ENCODE results near the gene ABCB6.
"Not testable (repeated sequence)": the region's sequence is repeated elsewhere in the genome, so short reads cannot be mapped to it uniquely, and the experiment has no call there.

The ABCB6 gene

DNA sequence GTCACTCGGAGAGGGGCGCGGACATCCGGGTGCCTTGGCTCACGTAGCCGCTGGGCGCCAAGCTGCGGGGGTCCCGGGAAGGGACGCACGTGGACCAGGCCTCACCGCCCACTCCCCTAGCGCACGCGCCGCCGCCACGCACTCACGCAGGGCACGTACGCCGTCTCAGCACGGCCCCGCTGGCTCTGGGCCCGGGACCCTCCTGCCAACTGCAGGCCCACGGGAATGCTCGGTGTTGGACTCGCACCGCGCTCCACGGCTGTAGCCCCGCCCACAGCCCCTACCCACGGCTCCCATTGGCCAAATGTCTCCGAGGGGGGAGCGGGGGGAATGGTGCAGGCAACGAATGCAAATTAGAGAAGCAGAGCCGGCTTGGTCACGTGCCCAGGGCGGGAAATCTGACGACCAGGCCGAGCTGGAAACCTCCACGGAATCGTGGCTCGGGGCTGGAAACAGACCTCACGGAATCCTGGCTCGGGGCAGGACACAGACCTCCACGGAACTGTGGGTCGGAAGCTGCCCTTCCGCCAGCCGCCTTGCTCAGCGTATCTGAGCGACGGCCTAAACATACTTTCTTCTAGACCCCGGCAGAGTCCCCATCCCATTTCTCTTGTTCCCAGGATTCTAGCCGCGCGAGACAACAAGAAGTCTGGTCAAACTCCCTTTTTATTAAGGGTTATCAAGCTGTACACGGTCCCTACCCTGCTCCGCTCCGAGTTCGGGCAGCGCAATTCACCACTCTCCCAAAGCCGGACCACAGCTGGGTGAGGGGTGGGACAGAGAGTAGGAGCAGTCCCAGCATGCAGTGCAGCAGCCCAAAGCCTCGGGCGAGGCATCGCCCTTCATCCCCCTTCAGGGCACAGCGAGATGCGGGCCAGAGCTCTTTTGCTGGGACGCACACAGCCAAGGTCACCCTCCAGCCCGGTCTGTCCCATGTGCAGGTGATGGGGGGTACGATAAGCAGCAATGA lies at the start of gene ABCB6:
ABCB6 (minus strand) TSS at position 227 of the 970 bp plus-strand sequence. CDS start 285 bp downstream, outside the sequence.
- peak; percentile 99 for DNase-seq (ENCODE audit: low spot score)
- Histone ChIP-seq H3K4me3 (peak within 1 kb of the TSS; percentile 78), H3K27ac (peak within 1 kb of the TSS; percentile 91 to 97)
- TF ChIP-seq, protein P1, sequence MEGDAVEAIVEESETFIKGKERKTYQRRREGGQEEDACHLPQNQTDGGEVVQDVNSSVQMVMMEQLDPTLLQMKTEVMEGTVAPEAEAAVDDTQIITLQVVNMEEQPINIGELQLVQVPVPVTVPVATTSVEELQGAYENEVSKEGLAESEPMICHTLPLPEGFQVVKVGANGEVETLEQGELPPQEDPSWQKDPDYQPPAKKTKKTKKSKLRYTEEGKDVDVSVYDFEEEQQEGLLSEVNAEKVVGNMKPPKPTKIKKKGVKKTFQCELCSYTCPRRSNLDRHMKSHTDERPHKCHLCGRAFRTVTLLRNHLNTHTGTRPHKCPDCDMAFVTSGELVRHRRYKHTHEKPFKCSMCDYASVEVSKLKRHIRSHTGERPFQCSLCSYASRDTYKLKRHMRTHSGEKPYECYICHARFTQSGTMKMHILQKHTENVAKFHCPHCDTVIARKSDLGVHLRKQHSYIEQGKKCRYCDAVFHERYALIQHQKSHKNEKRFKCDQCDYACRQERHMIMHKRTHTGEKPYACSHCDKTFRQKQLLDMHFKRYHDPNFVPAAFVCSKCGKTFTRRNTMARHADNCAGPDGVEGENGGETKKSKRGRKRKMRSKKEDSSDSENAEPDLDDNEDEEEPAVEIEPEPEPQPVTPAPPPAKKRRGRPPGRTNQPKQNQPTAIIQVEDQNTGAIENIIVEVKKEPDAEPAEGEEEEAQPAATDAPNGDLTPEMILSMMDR (IDR thresholded peaks at IDR 0.05): no peak

DNA sequence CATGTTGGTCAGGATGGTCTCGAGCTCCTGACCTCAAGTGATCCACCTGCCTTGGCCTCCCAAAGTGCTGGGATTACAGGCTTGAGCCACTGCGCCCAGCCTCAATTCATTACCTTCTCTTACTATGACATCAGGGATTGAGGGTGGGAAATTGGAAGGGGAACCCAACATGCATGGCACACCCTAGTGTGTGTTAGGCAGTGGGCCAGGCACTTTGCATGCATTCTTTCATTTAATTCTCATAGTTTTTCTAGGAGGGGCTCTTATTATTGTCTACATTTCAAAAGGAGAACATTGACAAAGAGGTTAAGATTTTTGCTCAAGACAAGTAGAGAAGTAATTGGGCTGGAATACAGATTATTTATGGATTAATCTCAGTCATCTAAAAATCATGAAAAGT lies 49.5 kb upstream of the ABCB6 start:
- DNase-seq (ENCODE audit: low spot score): no peak

DNA sequence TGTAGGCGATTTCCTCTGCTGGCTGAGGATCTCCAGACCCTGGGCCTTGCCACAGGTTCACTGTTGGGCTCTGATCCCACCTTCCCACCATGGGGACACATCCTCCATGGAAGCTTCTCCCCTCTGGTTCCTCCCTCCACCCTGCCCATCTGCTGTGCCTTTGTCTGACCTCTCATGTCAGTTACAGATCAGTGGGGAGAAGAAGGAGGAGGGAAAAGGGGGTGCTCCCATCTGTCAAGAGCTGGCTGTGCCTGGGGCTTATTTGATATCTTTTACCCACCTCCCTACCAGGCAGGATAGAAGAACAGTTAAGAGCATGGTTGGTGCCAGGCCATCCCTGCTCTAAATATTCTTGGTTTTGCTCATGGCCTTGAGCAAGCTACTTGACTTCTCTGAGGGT lies 48.1 kb upstream of the ABCB6 start:
- Histone ChIP-seq H3K4me3 (no peak overlapping the region), H3K27ac (no peak overlapping the region)
- TF ChIP-seq, protein P1 (IDR thresholded peaks at IDR 0.05): no peak
- DNase-seq (ENCODE audit: low spot score): no peak

More for the DNA sequence above, 49.5 kb upstream of the ABCB6 start:
- Histone ChIP-seq H3K4me3 (no peak overlapping the region), H3K27ac (no peak overlapping the region)
- TF ChIP-seq, protein P1 (IDR thresholded peaks at IDR 0.05): no peak

DNA sequence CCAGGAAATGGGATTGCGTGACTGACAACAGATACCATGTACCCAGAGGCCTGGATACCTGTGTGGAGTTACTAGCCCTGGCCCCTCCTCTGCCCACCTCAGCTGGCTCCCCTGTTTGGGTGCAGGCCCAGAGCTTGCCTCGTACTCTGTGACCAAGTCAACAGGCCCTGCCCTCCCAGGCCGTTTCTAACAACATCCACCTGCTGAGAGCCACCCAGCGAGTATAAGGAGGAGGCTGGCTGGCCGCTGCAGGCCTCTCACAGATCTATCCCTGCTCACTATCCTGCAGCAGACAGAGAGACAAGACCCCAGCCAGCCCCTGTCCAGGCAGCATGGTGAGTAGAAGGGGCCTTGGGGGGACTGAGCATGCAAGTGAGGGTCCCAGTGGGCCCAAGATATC lies 47.5 kb upstream of the ABCB6 start:
- no peak overlapping the region for H3K27ac ChIP-seq
- DNase-seq (ENCODE audit: low spot score): no peak
- TF ChIP-seq, protein P1 (IDR thresholded peaks at IDR 0.05): no peak
- H3K4me3 ChIP-seq: no peak overlapping the region

DNA sequence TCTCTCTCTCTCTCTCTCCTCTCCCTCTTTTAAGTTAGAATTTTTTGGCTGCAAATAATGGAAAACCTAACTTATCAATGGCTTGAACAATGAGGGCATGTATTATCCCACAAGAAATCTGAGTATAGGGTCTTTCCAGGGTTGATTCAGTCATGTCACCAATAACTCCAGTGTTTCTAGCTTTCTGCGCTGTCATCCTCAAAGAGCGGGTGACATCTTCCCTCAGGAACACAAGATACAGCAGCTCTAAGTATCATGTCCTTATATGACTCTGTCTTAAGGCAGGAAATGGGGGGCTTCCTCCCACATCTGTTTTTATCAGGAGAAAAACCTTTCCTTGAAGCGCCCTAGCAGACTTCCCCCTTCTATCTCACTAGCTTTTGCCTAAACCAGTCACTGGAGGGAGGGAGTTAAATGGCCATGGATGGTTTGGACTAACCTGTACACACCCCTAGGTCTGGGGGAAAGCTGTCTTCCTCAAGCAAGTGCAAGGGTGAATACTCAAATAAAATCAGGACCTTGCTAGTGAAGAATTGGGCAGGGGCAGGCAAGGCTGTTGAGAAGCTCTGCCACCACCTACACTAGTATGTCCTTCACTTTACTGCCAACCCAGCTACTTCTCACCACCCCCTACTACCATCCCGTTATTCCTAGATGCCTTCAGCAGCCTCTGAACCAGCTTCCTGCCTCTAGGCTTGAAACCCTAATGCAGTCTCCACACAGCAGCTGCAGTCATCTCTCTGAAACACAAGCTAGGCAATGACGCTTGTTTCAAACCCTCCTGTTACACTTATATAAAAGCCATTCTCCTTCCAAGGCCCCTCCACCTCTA lies 42.5 kb upstream of the ABCB6 start:
- DNase-seq (ENCODE audit: low spot score): no peak
- Histone ChIP-seq H3K4me3 (no peak overlapping the region), H3K27ac (no peak overlapping the region)
- TF ChIP-seq, protein P1 (IDR thresholded peaks at IDR 0.05): no peak

DNA sequence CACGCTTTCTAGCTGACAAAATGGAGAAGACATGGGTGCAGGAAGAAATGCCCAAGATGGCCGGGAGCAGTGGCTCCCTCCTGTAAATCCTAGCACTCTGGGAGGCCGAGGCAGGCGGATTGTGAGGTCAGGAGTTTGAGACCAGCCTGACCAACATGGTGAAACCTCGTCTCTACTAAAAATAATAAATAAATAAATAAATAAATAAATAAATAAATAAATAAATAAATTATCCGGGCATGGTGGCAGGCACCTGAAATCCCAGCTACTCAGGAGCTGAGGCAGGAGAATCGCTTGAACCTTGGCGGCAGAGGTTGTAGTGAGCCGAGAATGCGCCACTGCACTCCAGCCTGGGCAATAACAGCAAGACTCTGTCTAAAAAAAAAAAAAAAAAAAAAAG lies 40.2 kb upstream of the ABCB6 start:
- H3K27ac ChIP-seq; H3K4me3 ChIP-seq; DNase-seq (ENCODE audit: low spot score): not testable (repeated sequence)

DNA sequence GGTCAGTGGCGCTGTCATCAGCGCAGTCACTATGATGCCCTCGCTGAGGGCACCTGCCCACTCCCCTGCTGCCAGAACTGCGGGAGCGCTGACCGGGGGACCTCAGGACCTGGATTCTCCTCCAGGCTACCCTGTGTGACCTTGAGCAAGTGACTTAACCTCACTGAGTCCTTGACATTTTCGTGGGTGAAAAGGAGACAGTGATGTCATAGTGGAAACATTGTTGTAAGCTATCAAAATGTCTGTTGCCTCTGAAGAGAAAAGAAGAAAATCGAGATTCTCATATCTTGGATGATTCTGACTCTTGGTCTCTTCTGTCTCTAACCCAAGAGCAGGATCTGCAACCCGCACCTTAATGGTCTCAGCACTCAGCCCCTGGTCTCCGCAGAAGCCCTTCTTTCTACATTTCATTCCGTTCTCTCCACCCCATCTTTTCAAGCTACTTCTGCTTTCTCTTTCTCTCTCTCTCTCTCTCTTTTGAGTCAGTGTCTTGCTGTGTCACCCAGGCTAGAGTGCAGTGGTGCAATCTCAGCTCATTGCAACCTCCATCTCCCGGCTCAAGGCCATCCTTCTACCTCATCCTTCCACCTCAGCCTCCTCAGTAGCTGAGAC lies 35.9 kb upstream of the ABCB6 start:
- Histone ChIP-seq H3K27ac (peak overlapping the region; percentile 76 to 92), H3K4me3 (peak overlapping the region; percentile 87)
- no peak for DNase-seq (ENCODE audit: low spot score)
- TF ChIP-seq, protein P1 (IDR thresholded peaks at IDR 0.05): no peak
